Measurements from ENCODE around the gene TMEM200A. TPM values are rescaled to one million over a fixed set of nuclear protein-coding genes. Genes with fewer than 3 reads are reported as not detected.

The TMEM200A gene
- total RNA-seq, 1 donor from 2014 or later, result 20.0 TPM

DNA sequence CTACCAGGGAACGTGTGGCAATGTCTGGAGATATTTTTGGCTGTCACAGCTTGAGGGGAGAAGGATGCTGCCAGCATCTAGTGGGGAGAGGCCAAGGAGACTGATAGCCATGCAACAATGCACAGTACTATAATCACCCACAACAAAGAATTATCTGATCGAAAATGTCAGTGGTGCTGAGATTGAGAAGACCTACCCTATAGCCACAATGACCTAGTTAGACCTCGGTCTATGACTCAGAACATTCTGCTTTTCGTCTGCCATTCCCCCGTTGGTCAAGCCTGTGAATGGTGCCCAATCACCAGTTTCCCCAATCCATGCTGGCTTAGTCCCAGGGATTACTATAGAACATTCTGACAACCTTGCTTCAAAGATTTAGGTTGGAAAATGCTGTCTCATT is 93.5 kb downstream of the TMEM200A start:
- DNase-seq (ENCODE audit: low read depth), result no peak
- TF ChIP-seq, protein P1, sequence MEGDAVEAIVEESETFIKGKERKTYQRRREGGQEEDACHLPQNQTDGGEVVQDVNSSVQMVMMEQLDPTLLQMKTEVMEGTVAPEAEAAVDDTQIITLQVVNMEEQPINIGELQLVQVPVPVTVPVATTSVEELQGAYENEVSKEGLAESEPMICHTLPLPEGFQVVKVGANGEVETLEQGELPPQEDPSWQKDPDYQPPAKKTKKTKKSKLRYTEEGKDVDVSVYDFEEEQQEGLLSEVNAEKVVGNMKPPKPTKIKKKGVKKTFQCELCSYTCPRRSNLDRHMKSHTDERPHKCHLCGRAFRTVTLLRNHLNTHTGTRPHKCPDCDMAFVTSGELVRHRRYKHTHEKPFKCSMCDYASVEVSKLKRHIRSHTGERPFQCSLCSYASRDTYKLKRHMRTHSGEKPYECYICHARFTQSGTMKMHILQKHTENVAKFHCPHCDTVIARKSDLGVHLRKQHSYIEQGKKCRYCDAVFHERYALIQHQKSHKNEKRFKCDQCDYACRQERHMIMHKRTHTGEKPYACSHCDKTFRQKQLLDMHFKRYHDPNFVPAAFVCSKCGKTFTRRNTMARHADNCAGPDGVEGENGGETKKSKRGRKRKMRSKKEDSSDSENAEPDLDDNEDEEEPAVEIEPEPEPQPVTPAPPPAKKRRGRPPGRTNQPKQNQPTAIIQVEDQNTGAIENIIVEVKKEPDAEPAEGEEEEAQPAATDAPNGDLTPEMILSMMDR (IDR thresholded peaks at IDR 0.05; ENCODE audit: insufficient read depth, low read length, poor library complexity, severe bottlenecking), result no peak
- Histone ChIP-seq H3K36me3 (ENCODE audit: control insufficient read depth, insufficient read depth, low read length) (no peaks in the 10 kb centered on the region), H3K27me3 (ENCODE audit: control insufficient read depth, insufficient read depth, low read length) (no peaks in the 10 kb centered on the region), H3K4me3 (ENCODE audit: low read depth, low read length) (no peak overlapping the region)

DNA sequence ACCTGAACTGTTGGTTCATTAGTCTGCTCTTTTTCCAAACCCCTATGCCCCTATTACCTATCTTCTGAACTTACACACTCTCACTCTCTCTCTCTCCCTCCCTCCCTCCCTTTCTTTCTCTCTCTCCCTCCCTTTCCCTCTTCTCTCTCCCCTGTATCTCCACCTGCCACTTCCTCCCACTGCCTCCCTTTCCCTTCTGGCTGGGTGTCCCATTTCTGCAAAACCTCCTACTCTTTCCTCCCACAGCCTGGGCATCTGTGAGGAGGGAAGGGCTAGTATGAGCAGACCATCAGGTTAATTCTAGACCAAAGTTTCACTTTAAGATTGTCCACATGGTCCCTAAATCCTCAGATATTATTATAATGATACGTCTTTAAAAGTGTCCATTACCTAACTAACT is 95.1 kb downstream of the TMEM200A start:
- no peak for DNase-seq (ENCODE audit: low read depth)
- Histone ChIP-seq H3K4me3 (ENCODE audit: low read depth, low read length) (no peak overlapping the region), H3K27me3 (ENCODE audit: control insufficient read depth, insufficient read depth, low read length) (no peaks in the 10 kb centered on the region), H3K36me3 (ENCODE audit: control insufficient read depth, insufficient read depth, low read length) (no peaks in the 10 kb centered on the region)
- TF ChIP-seq, protein P1 (IDR thresholded peaks at IDR 0.05; ENCODE audit: insufficient read depth, low read length, poor library complexity, severe bottlenecking), result no peak

DNA sequence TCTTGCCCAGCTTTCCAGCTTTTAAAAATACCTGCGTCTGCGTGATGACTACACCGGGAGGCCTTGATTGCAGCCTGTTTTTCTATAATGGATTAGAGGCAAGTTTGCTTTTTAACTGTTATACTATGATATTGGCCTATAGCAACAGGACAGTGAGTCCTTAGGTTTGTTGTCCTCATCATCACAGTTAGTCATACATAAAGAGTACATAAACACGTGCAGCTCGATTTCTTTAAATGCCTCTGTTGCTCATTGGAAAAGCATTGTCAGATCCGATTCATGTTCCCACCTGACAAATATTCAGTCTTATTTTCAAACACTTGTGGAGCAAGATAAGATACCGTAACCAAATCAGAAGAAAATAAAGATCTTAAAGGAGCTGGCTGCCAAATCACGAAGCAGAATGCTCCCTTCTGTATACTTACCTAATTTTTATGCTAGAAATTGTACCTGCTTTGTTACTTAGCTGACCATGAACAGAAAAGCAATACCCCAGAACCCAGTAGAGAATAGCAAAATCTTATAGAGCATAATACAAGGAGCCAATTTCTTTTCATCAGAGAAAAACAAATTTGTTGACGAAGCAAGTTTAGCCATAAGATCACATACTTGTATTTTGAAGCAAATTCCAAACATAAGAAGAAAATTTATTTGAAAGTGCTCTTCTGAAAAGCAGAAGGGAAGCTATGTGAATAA is 100.4 kb downstream of the TMEM200A start:
- Histone ChIP-seq H3K36me3 (ENCODE audit: control insufficient read depth, insufficient read depth, low read length) (no peaks in the 10 kb centered on the region), H3K4me3 (ENCODE audit: low read depth, low read length) (no peak overlapping the region), H3K27me3 (ENCODE audit: control insufficient read depth, insufficient read depth, low read length) (no peaks in the 10 kb centered on the region)
- DNase-seq (ENCODE audit: low read depth), result no peak
- TF ChIP-seq, protein P1 (IDR thresholded peaks at IDR 0.05; ENCODE audit: insufficient read depth, low read length, poor library complexity, severe bottlenecking), result no peak

DNA sequence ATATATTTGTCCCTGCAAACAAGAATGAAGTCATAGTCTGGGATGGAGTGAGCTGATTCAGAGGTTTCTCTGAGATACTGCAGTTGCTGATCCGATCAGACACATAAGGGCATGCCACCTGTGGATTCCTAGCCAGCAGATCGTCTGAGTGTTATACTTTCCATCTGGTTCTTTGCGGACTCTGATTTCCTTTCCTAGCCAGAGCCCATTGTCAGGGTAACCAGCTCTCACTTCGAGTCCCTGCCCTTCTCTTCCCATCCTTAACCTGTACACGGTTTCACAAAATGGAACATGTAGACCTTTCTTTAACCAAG is 100.9 kb downstream of the TMEM200A start:
- H3K36me3 ChIP-seq (ENCODE audit: control insufficient read depth, insufficient read depth, low read length), result no peaks in the 10 kb centered on the region
- no peak overlapping the region for H3K4me3 ChIP-seq (ENCODE audit: low read depth, low read length)
- TF ChIP-seq, protein P1 (IDR thresholded peaks at IDR 0.05; ENCODE audit: insufficient read depth, low read length, poor library complexity, severe bottlenecking), result no peak
- no peak for DNase-seq (ENCODE audit: low read depth)
- H3K27me3 ChIP-seq (ENCODE audit: control insufficient read depth, insufficient read depth, low read length), result no peaks in the 10 kb centered on the region

DNA sequence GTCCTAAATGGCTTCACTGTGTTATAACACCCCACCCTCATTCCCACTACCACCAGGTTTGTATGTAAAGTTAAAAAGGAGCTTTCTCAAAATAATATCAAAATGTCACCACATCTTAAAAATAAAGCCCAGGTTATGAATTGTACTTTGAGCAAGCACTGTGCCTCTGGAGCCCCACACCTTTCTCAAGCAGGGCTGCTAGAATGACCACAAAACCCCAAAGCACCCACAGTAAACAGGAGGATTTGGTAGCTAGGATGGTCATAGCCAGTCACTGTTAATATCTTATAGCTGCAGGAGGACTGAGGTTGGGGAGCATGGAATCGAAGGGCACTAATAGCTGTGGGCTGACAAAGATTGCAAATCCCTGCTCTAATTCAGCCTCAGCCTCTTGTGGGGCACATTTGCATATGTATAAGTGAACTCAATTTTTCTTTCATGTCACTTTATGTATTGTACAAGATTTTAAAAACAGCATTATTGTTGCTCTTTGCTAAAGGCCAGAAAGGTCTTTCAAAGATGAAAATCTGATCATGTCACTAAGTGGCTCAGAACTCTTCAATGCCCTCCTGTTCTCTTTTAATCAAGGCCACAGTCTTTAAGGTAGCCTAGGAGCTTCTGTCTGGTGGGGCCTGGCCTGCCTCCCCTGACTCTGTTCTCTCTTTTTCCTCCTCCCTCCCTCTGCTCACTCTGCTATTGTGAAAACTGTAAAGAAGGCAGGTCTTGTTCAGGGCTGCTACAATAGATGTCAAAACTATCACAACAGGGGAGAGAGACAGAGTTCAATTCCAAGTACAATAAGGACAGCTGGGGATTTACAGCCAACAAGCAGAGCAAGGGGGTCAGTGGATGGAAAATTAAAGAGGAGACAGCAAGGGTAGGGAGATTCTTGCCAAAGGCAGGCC is 101.6 kb downstream of the TMEM200A start:
- no peaks in the 10 kb centered on the region for H3K36me3 ChIP-seq (ENCODE audit: control insufficient read depth, insufficient read depth, low read length)
- no peak overlapping the region for H3K4me3 ChIP-seq (ENCODE audit: low read depth, low read length)
- no peaks in the 10 kb centered on the region for H3K27me3 ChIP-seq (ENCODE audit: control insufficient read depth, insufficient read depth, low read length)
- no peak for DNase-seq (ENCODE audit: low read depth)
- TF ChIP-seq, protein P1 (IDR thresholded peaks at IDR 0.05; ENCODE audit: insufficient read depth, low read length, poor library complexity, severe bottlenecking), result no peak
